Ishikawa (cell line): ENCODE results near the gene ITGB8.

Experiments used
- CEBPB ChIP-seq: IDR thresholded peaks from 2 replicates; pipeline ENCODE4 v1.6.1; 2012
- CREB1 ChIP-seq: IDR thresholded peaks from 2 replicates; pipeline ENCODE4 v1.6.1; 2012; ENCODE audit warnings: low read depth
- EGR1 ChIP-seq: IDR thresholded peaks from 2 replicates; pipeline ENCODE4 v1.6.1; 2012
- EP300 ChIP-seq: IDR thresholded peaks from 2 replicates; pipeline ENCODE4 v1.6.1; 2012; ENCODE audit warnings: borderline replicate concordance
- MAX ChIP-seq: IDR thresholded peaks from 2 replicates; pipeline ENCODE4 v1.6.1; 2012
- NFIC ChIP-seq: IDR thresholded peaks from 2 replicates; pipeline ENCODE4 v1.6.1; 2012
- RAD21 ChIP-seq: IDR thresholded peaks from 2 replicates; pipeline ENCODE4 v1.6.1; 2012; ENCODE audit warnings: low read depth
- REST ChIP-seq: IDR thresholded peaks from 2 replicates; pipeline ENCODE4 v1.6.1; 2012; ENCODE audit warnings: low read depth, mild to moderate bottlenecking
- TAF1 ChIP-seq: IDR thresholded peaks from 2 replicates; pipeline ENCODE4 v1.6.1; 2012; ENCODE audit warnings: low read depth, mild to moderate bottlenecking
- TEAD4 ChIP-seq: IDR thresholded peaks from 2 replicates; pipeline ENCODE4 v1.6.1; 2012
- USF1 ChIP-seq: IDR thresholded peaks from 2 replicates; pipeline ENCODE4 v1.6.1; 2012
- YY1 ChIP-seq: IDR thresholded peaks from 2 replicates; pipeline ENCODE4 v1.6.1; 2012; ENCODE audit warnings: low read depth
- ZBTB7A ChIP-seq: IDR thresholded peaks from 2 replicates; pipeline ENCODE4 v1.6.1; 2012; ENCODE audit warnings: low read depth

GRCh38 chr7:20441346-20441745 lies 110.6 kb downstream of the ITGB8 start:
- TF ChIP-seq EP300 (no peak), REST (no peak), CEBPB (no peak), YY1 (no peak), NFIC (no peak), RAD21 (no peak), MAX (no peak), TAF1 (no peak), ZBTB7A (no peak), TEAD4 (no peak), CREB1 (no peak), EGR1 (no peak), USF1 (no peak)
